HCT116 (cell line): Measurements from ENCODE around the gene FMR1.

Source experiments
- ELF1 ChIP-seq: IDR thresholded peaks from 2 replicates; pipeline ENCODE4 v1.6.1; 2012; ENCODE audit warnings: low read depth, borderline replicate concordance
- EZH2 ChIP-seq: fragments of 200-600 bp; sonication (generic); IDR thresholded peaks from 2 replicates; pipeline ENCODE4 v1.6.1; 2017; ENCODE audit warnings: antibody characterized with exemption, mixed run types
- EZH2phosphoT487 ChIP-seq: fragments of 200-600 bp; IDR thresholded peaks from 2 replicates; pipeline ENCODE4 v1.6.1; 2018; ENCODE audit warnings: antibody characterized with exemption, borderline replicate concordance
- MAX ChIP-seq: IDR thresholded peaks from 2 replicates; pipeline ENCODE4 v1.6.1; 2012
- POLR2A ChIP-seq: IDR thresholded peaks from 2 replicates; pipeline ENCODE4 v1.7.0; 2011; ENCODE audit warnings: borderline replicate concordance; ENCODE audit not compliant: insufficient read depth, insufficient read length; ENCODE audit errors: extremely low read depth
- POLR2AphosphoS5 ChIP-seq: IDR thresholded peaks from 2 replicates; pipeline ENCODE4 v1.6.1; 2011; ENCODE audit warnings: mild to moderate bottlenecking, low read depth, low read length, moderate library complexity
- RAD21 ChIP-seq: IDR thresholded peaks from 2 replicates; pipeline ENCODE4 v1.6.1; 2012; ENCODE audit warnings: low read depth, mild to moderate bottlenecking
- ZNF274 ChIP-seq: fragments of 200-500 bp; sonication (Bioruptor generic); IDR thresholded peaks from 2 replicates; pipeline ENCODE4 v1.6.1; 2014; ENCODE audit warnings: mild to moderate bottlenecking, low read depth, low read length, inconsistent platforms
- TF ChIP-seq, protein P1 (sequence below), 3 experiments: fragments of 200-600 bp in 1 of 3; sonication (generic) in 1 of 3; IDR thresholded peaks in 2 of 3; conservative IDR thresholded peaks in 1 of 3; 2 replicates each; pipeline ENCODE4 v1.5.1; 2012 to 2017; ENCODE audit warnings: low read depth in 2 of 3, low read length in 2 of 3, antibody characterized with exemption in 1 of 3, borderline replicate concordance in 1 of 3, control low read depth in 1 of 3, mild to moderate bottlenecking in 1 of 3, mixed read lengths in 1 of 3, mixed run types in 1 of 3, moderate library complexity in 1 of 3; ENCODE audit not compliant: insufficient read depth in 1 of 3

GRCh38 chrX:147953976-147954375 is 42.3 kb downstream of the FMR1 start:
- TF ChIP-seq EZH2 (no peak), MAX (no peak), ELF1 (no peak), RAD21 (no peak), POLR2A (no peak), ZNF274 (no peak), POLR2AphosphoS5 (no peak), EZH2phosphoT487 (no peak)
- TF ChIP-seq, protein P1, sequence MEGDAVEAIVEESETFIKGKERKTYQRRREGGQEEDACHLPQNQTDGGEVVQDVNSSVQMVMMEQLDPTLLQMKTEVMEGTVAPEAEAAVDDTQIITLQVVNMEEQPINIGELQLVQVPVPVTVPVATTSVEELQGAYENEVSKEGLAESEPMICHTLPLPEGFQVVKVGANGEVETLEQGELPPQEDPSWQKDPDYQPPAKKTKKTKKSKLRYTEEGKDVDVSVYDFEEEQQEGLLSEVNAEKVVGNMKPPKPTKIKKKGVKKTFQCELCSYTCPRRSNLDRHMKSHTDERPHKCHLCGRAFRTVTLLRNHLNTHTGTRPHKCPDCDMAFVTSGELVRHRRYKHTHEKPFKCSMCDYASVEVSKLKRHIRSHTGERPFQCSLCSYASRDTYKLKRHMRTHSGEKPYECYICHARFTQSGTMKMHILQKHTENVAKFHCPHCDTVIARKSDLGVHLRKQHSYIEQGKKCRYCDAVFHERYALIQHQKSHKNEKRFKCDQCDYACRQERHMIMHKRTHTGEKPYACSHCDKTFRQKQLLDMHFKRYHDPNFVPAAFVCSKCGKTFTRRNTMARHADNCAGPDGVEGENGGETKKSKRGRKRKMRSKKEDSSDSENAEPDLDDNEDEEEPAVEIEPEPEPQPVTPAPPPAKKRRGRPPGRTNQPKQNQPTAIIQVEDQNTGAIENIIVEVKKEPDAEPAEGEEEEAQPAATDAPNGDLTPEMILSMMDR (IDR thresholded peaks at IDR 0.05 in 2 of 3, conservative IDR thresholded peaks at IDR 0.05 in 1 of 3; ENCODE audit: borderline replicate concordance in 1 of 3, insufficient read depth in 1 of 3, low read depth in 2 of 3, low read length in 2 of 3), result no peak
